ENCODE data around the gene KLC1. TPM values are rescaled to one million over a fixed set of nuclear protein-coding genes. Genes with fewer than 3 reads are reported as not detected.

The KLC1 gene
- total RNA-seq, 1 donor from 2014 or later: 169 TPM

DNA sequence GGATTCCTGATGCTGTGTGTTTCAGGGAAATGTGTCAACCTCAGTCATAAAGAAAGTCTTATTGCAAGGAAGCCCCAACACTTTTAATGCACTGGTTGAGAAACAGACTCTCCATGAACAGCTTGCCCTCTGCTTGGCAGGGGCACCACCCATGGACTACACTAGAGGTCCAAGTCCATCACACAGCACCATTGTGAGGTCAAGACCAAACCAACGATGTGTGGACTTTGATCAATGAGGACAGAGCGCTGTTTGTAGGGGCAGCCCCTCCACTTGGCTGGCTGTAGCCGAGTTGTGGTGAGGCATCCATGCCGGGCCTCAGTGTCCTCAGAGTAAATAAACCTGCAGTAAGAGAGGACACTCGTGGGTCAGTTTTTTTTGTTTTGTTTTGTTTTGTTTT lies 116.4 kb downstream of the KLC1 start:
- Mint-ChIP-seq H3K27me3 (ENCODE audit: low read depth) (no peaks in the 10 kb centered on the region), H3K36me3 (ENCODE audit: low read depth) (no peaks in the 10 kb centered on the region), H3K9me3 (no peaks in the 10 kb centered on the region), H3K27ac (no peak overlapping the region), H3K4me3 (ENCODE audit: low read depth) (no peak overlapping the region), H3K4me1 (ENCODE audit: low read depth) (peaks cover 6% of the 10 kb centered on the region)
- no peak for DNase-seq (ENCODE audit: low spot score)
- intact Hi-C loops (cut with micrococcal nuclease): no loop called here

DNA sequence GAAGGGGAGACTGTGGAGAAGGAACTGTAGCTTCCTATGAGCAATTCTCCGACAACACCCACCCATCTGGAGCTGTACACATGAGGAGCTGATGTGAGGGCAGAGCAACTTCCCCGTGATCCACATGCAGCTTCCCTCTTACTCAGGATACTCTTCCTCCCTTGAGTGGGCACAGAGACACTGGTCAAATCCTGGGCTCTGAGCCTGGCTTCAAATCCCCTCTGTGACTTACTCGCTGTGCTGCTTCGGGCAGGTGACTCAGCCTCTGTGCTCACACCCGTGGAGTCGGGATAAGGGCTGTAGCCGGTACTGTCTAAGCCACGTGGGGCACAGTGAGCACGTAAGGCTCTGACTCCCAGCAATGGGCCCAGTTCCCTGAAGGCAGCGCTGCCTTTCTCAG lies 117.7 kb downstream of the KLC1 start:
- no peaks in the 10 kb centered on the region for H3K9me3 Mint-ChIP-seq
- DNase-seq (ENCODE audit: low spot score): no peak
- no peak overlapping the region for H3K4me3 Mint-ChIP-seq (ENCODE audit: low read depth)
- no peaks in the 10 kb centered on the region for H3K27me3 Mint-ChIP-seq (ENCODE audit: low read depth)
- intact Hi-C loops (cut with micrococcal nuclease): no loop called here
- H3K27ac Mint-ChIP-seq: no peak overlapping the region
- no peaks in the 10 kb centered on the region for H3K36me3 Mint-ChIP-seq (ENCODE audit: low read depth)
- peaks cover 6% of the 10 kb centered on the region for H3K4me1 Mint-ChIP-seq (ENCODE audit: low read depth)

- H3K27me3 Mint-ChIP-seq (ENCODE audit: low read depth): no peaks in the 10 kb centered on the region
- intact Hi-C loops (cut with micrococcal nuclease): no loop called here
- H3K36me3 Mint-ChIP-seq (ENCODE audit: low read depth): no peaks in the 10 kb centered on the region
- H3K4me1 Mint-ChIP-seq (ENCODE audit: low read depth): peaks cover 6% of the 10 kb centered on the region
- no peaks in the 10 kb centered on the region for H3K9me3 Mint-ChIP-seq
- no peak overlapping the region for H3K4me3 Mint-ChIP-seq (ENCODE audit: low read depth)
- DNase-seq (ENCODE audit: low spot score): no peak
- no peak overlapping the region for H3K27ac Mint-ChIP-seq
These were observed 119.5 kb downstream of the KLC1 start for GRCh38 chr14:103748534-103748857.

- peaks cover 6% of the 10 kb centered on the region for H3K4me1 Mint-ChIP-seq (ENCODE audit: low read depth)
- H3K4me3 Mint-ChIP-seq (ENCODE audit: low read depth): no peak overlapping the region
- no peak overlapping the region for H3K27ac Mint-ChIP-seq
These were observed 120.4 kb downstream of the KLC1 start for GRCh38 chr14:103749452-103749851.

DNA sequence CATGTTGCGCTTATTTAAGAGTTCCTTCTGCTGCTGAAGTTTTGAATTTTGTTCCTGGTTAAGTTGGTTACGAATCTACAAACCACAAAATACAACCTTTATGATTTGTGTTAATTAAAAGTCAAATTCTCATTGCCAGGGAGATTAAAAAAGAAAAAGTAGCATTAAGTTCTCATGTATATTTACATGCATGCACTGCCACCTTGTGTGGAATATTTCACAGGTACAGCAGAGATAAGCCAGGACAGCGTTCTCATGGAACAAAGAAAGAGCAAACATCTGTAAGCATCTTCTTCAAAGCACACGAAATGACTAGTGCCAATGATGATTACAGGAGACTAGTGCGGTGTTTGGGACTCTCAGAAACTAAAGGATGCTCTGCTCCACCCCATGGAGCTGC lies 120.8 kb downstream of the KLC1 start:
- H3K4me3 Mint-ChIP-seq (ENCODE audit: low read depth): no peak overlapping the region
- no peaks in the 10 kb centered on the region for H3K9me3 Mint-ChIP-seq
- DNase-seq (ENCODE audit: low spot score): no peak
- no peak overlapping the region for H3K27ac Mint-ChIP-seq
- no peaks in the 10 kb centered on the region for H3K36me3 Mint-ChIP-seq (ENCODE audit: low read depth)
- peaks cover 6% of the 10 kb centered on the region for H3K4me1 Mint-ChIP-seq (ENCODE audit: low read depth)
- no peaks in the 10 kb centered on the region for H3K27me3 Mint-ChIP-seq (ENCODE audit: low read depth)
- intact Hi-C loops (cut with micrococcal nuclease): no loop called here

More at GRCh38 chr14:103749452-103749851, 120.4 kb downstream of the KLC1 start:
- intact Hi-C loops (cut with micrococcal nuclease): no loop called here
- Mint-ChIP-seq H3K9me3 (no peaks in the 10 kb centered on the region), H3K36me3 (ENCODE audit: low read depth) (no peaks in the 10 kb centered on the region), H3K27me3 (ENCODE audit: low read depth) (no peaks in the 10 kb centered on the region)
- no peak for DNase-seq (ENCODE audit: low spot score)

Other genes with a start within 250 kb of the KLC1 start
- 81.4 and 84.1 TPM in 2 replicates for gene MARK3, start 243.8 kb upstream of the KLC1 start, total RNA-seq
- 14.0 and 15.3 TPM in 2 replicates for gene CKB, start 106.4 kb upstream of the KLC1 start, total RNA-seq
- 13.7 and 15.0 TPM in 2 replicates for gene TRMT61A, start 100.0 kb upstream of the KLC1 start, total RNA-seq
- gene BAG5, start 66.6 kb upstream of the KLC1 start, total RNA-seq: 28.2 and 29.2 TPM in 2 replicates
- gene COA8, start 66.3 kb upstream of the KLC1 start, total RNA-seq: 31.9 and 33.5 TPM in 2 replicates
- 52.9 and 53.7 TPM in 2 replicates for gene XRCC3, start 86.2 kb downstream of the KLC1 start, total RNA-seq
- gene ZFYVE21, start 86.6 kb downstream of the KLC1 start, total RNA-seq: 24.6 and 27.5 TPM in 2 replicates
- gene PPP1R13B, start 218.4 kb downstream of the KLC1 start, total RNA-seq: 7.8 and 13.5 TPM in 2 replicates